GM12875 (cell line): ENCODE results near the gene ILF2.

ENCODE experiments used
- H3K4me3 ChIP-seq: one replicate; pipeline ENCODE4 v1.5.1; 2011; ENCODE audit warnings: low read depth, low read length, control low read depth
- TF ChIP-seq, protein P1 (sequence below): IDR thresholded peaks from 2 replicates; pipeline ENCODE4 v1.5.1; 2011; ENCODE audit warnings: low read depth, mild to moderate bottlenecking, control low read depth, inconsistent platforms, low read length, moderate library complexity, borderline replicate concordance; ENCODE audit not compliant: insufficient read depth

The ILF2 gene

DNA sequence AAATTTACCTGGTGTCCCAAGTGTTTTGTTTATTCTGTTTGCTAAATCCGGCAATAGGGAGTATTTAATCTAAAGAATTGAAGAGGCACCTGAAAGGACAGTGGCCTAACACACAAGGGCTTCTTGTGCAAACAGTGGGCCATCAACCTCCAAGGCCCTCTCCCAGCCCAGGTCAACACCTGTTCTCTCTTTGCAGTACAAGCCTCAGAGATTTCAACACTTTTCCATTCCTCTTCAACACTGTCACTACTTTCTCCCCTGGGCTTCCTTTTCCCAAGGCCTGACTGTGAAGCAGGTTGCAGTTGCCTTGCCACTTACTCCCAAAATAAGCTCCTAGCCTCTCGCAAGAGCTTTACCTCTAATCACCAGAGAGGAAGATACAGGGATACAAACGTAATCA is 15.5 kb downstream of the ILF2 start:
- TF ChIP-seq, protein P1, sequence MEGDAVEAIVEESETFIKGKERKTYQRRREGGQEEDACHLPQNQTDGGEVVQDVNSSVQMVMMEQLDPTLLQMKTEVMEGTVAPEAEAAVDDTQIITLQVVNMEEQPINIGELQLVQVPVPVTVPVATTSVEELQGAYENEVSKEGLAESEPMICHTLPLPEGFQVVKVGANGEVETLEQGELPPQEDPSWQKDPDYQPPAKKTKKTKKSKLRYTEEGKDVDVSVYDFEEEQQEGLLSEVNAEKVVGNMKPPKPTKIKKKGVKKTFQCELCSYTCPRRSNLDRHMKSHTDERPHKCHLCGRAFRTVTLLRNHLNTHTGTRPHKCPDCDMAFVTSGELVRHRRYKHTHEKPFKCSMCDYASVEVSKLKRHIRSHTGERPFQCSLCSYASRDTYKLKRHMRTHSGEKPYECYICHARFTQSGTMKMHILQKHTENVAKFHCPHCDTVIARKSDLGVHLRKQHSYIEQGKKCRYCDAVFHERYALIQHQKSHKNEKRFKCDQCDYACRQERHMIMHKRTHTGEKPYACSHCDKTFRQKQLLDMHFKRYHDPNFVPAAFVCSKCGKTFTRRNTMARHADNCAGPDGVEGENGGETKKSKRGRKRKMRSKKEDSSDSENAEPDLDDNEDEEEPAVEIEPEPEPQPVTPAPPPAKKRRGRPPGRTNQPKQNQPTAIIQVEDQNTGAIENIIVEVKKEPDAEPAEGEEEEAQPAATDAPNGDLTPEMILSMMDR, result no peak
- no peak overlapping the region for H3K4me3 ChIP-seq

DNA sequence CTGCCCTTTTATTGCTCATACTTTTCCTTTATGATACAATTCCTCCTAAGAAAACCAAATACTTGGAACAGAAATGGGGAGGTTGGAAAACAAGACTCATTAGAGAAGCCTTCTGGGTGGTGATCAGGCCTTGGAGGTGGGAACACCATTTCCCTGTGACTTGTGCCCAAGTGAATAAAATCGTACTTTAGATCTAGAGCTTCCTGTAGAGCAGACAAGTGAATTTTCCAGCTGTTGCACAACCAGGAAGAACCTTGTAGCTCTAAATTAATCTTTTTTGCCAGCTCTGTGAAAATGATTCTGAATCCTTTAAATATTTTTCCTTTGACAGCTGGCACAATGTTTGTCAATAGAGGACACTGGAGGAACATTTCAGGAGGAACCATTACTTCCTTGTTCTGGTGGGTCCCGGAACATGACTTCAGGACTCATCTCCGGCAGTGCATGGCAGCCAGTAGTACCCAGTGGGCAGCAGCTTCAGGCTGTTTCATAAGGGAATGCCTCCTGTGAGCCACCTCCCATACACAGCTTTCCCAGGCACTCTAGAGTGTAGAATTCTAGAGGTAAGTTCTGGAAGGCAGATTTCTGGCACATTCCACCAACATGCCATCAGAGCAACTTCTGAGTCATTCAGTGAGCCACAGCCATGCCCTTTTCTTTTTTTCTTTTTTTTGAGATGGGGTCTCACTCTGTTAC is 17.8 kb downstream of the ILF2 start:
- no peak overlapping the region for H3K4me3 ChIP-seq
- TF ChIP-seq, protein P1, result no peak

DNA sequence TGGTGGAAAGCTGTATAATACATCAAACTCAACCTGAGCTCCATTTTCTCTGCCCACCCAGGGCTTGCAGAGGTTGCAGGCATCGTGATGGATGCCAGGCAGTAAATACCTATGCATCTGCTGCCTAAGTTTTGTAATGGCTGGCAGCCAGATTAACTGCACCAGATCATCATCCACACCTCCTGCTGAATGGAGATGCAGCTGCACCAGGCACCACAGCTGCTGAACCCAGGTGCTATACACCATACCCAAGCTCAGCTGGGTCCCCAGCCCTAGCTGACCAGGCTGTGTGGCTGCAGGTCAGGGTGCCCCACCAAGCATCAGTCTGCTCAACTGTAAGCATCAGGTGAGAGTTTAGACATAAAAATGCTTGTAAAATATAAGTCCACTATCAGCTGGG is 19.0 kb downstream of the ILF2 start:
- H3K4me3 ChIP-seq, result no peak overlapping the region
- TF ChIP-seq, protein P1, result no peak

DNA sequence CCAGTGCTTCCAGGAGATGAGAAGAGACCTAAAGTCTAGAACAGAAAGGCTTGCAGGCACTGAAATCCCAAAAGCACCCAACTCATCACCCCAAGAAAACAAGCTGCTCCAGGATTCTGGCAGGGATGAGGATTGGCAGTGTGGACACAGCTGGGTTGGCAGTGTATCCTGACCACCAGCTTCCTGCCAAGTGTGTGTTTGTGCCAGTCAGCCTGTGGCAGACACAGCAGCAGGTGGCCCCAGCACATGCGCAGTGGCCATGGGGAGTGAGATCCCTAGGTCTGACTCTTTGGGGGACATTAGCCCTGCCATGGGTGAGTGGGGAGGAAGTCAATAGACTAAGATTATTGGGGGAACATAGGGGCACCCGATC is 20.9 kb downstream of the ILF2 start:
- H3K4me3 ChIP-seq, result no peak overlapping the region
- TF ChIP-seq, protein P1, result no peak

DNA sequence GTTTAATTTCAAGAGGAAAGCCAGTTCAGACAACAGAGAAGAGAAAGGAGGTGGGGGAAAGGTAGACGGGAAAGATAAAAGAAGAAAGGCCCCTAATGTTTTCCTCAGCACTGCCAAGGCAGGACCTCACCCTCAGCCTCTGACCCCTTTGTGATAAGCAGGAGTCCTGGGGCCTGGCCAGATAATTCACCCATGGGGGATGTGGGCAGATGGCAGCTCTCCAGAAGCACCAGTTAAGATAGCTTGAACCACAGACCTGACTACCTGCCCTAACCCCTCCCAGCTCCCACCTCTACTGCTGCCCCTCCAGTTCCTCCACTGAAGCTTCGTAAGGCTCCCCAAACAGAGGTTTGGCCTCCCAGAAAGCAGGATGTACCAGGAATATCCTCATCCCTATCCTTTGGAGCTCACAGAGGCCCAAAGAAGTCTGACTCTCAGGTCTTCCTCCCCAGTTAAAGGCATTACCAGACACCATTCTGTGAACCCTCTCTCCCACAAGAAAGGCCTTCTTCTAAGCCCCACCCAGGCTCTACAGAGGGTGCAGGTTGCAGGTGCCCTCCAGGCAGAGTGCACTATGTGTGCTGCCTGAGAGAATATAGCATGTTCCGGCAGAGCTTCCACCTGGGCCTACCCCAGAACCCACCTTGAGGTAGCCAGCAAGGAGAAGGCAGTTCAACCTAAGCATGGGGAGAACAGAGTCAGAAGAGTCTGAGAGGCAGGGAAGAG is 21.5 kb downstream of the ILF2 start:
- TF ChIP-seq, protein P1, result no peak

DNA sequence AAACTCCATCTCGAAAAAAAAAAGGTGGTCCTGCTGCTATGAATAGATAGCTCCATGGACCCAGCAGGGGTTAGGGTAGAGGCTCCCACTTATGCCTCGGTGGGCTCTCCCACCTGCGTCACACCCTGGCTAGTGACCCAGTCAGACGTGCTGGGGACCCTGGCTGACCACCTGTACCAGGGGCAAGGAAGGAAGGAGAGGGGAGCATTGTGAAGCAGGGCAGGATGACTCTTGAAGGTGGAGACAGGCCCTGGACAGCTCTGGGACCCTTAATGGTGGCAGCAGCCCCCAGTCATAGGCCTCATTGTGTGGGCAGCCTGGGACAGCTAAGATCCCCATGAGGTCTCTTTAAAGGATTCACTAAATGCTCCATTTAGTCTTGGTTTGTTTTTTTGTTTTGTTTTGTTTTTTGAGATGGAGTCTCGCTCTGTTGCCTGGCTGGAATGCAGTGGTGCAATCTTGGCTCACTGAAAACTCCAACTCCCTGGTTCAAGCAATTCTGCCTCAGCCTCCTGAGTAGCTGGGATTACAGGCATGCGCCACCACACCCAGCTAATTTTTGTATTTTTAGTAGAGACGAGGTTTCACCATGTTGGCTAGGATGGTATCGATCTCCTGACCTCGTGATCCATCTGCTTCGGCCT is 22.7 kb downstream of the ILF2 start:
- H3K4me3 ChIP-seq, result no peak overlapping the region
- TF ChIP-seq, protein P1, result no peak

More for the DNA sequence above, 21.5 kb downstream of the ILF2 start:
- H3K4me3 ChIP-seq, result no peak overlapping the region

DNA sequence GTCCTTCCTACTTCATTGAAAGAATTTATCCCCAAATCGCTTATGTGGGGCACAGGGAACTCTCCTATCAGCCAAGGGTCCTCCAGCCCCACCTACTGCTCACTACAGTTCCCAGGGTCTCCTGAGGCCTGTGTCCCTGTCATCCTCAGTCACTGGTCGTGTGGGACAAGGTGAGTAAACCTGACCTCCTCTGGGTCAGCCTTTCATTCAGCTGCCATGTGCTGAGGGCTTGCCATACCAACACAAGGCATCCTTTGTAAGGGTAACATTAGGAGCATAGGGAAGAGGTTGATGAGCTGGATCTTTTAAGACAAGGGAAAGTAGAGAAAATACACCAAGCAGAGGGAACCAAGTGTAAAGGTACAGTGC is 23.5 kb downstream of the ILF2 start:
- TF ChIP-seq, protein P1, result no peak
- no peak overlapping the region for H3K4me3 ChIP-seq
